ENCODE data around the gene FIBP.

The FIBP gene

GRCh38 chr11:65861533-65862183 is 26.6 kb downstream of the FIBP start:
- DNase-seq, result no peak

GRCh38 chr11:65861165-65861505 is 27.1 kb downstream of the FIBP start:
- in situ Hi-C loops (cut with HindIII; ENCODE audit: low pct_ligation_motif_present, low sequenced_read_pairs), result no loop called here
- no peaks in the 10 kb centered on the region for H3K27me3 ChIP-seq (replicated peaks)
- no peak for TF ChIP-seq CTCF (IDR thresholded peaks at IDR 0.05; ENCODE audit: low read depth, low read length, missing control alignments)
- peaks cover 53% of the 10 kb centered on the region for H3K36me3 ChIP-seq (replicated peaks)
- H3K27ac ChIP-seq, result peak overlapping the region; percentile 93
- DNase-seq, result no peak
- peak overlapping the region; percentile 89 for H3K4me3 ChIP-seq (ENCODE audit: low read depth, low read length)

More at GRCh38 chr11:65861533-65862183, 26.6 kb downstream of the FIBP start:
- no peak for TF ChIP-seq CTCF (IDR thresholded peaks at IDR 0.05; ENCODE audit: low read depth, low read length, missing control alignments)
- peak overlapping the region; percentile 93 for H3K27ac ChIP-seq
- in situ Hi-C loops (cut with HindIII; ENCODE audit: low pct_ligation_motif_present, low sequenced_read_pairs), result no loop called here
- H3K27me3 ChIP-seq (replicated peaks), result no peaks in the 10 kb centered on the region
- H3K36me3 ChIP-seq (replicated peaks), result peaks cover 48% of the 10 kb centered on the region
- H3K4me3 ChIP-seq (ENCODE audit: low read depth, low read length), result peak overlapping the region; percentile 89

- in situ Hi-C loops (cut with HindIII; ENCODE audit: low pct_ligation_motif_present, low sequenced_read_pairs), result no loop called here
- H3K27me3 ChIP-seq (replicated peaks), result no peaks in the 10 kb centered on the region
- DNase-seq, result peak; percentile 96
- H3K4me3 ChIP-seq (ENCODE audit: low read depth, low read length), result peak within 1 kb of the TSS; percentile 89
- TF ChIP-seq CTCF (IDR thresholded peaks at IDR 0.05; ENCODE audit: low read depth, low read length, missing control alignments), result peak; percentile 90
- H3K36me3 ChIP-seq (replicated peaks), result peaks cover 53% of the 10 kb centered on the region
- H3K27ac ChIP-seq, result peak within 1 kb of the TSS; percentile 93
These were observed 27.8 kb downstream of the FIBP start, which contains the start of gene MUS81 for GRCh38 chr11:65860278-65861164. Gene MUS81 (plus strand): TSS chr11:65860433. CDS start chr11:65860754, 321 bp downstream.

GRCh38 chr11:65859812-65860277 is 28.4 kb downstream of the FIBP start:
- TF ChIP-seq CTCF (IDR thresholded peaks at IDR 0.05; ENCODE audit: low read depth, low read length, missing control alignments), result no peak
- H3K36me3 ChIP-seq (replicated peaks), result peaks cover 53% of the 10 kb centered on the region

GRCh38 chr11:65859095-65859811 is 29.0 kb downstream of the FIBP start:
- Histone ChIP-seq H3K36me3 (replicated peaks) (peaks cover 52% of the 10 kb centered on the region), H3K27me3 (replicated peaks) (no peaks in the 10 kb centered on the region), H3K27ac (peak overlapping the region; percentile 93), H3K4me3 (ENCODE audit: low read depth, low read length) (peak overlapping the region; percentile 89)
- in situ Hi-C loops (cut with HindIII; ENCODE audit: low pct_ligation_motif_present, low sequenced_read_pairs), result no loop called here
- TF ChIP-seq CTCF (IDR thresholded peaks at IDR 0.05; ENCODE audit: low read depth, low read length, missing control alignments), result peak; percentile 13
- peak; percentile 98 for DNase-seq

More at GRCh38 chr11:65859812-65860277, 28.4 kb downstream of the FIBP start:
- H3K27ac ChIP-seq, result peak overlapping the region; percentile 93
- no peaks in the 10 kb centered on the region for H3K27me3 ChIP-seq (replicated peaks)
- no peak for DNase-seq
- H3K4me3 ChIP-seq (ENCODE audit: low read depth, low read length), result peak overlapping the region; percentile 89
- in situ Hi-C loops (cut with HindIII; ENCODE audit: low pct_ligation_motif_present, low sequenced_read_pairs), result no loop called here
